Spleen (tissue), 11 donors: ENCODE data around the gene DUSP2. TPM values are rescaled to one million over a fixed set of nuclear protein-coding genes. Genes with fewer than 3 reads are reported as not detected.

Source experiments
- DNase-seq: peaks from one replicate; pipeline ENCODE4 v3.0.0-alpha.2; 2020
- H3K27ac ChIP-seq, 8 donors: fragments of 200-600 bp; sonication (generic) in 7 of 8; 1 replicate in 4 of 8; 2 replicates in 4 of 8; pipeline versions ENCODE4 v1.5.0 to v1.8.0; 2016 to 2021; ENCODE audit warnings: inconsistent platforms in 4 of 8, mild to moderate bottlenecking in 4 of 8, moderate library complexity in 1 of 8
- H3K27me3 ChIP-seq, 7 donors: fragments of 200-600 bp; sonication (generic) in 6 of 7; replicated peaks in 1 of 7; 1 replicate in 4 of 7; 2 replicates in 3 of 7; pipeline versions ENCODE4 v1.5.0 to v1.8.0; 2016 to 2021; ENCODE audit warnings: inconsistent platforms in 3 of 7, mild to moderate bottlenecking in 1 of 7
- H3K36me3 ChIP-seq, 6 donors: fragments of 200-600 bp; sonication (generic) in 5 of 6; 1 replicate in 4 of 6; 2 replicates in 2 of 6; pipeline versions ENCODE4 v1.5.0 to v1.8.0; 2016 to 2021; ENCODE audit warnings: inconsistent platforms in 2 of 6
- H3K4me1 ChIP-seq, 6 donors: fragments of 200-600 bp; sonication (generic) in 5 of 6; 1 replicate in 3 of 6; 2 replicates in 3 of 6; pipeline versions ENCODE4 v1.5.0 to v1.8.0; 2016 to 2021; ENCODE audit warnings: inconsistent platforms in 3 of 6
- H3K4me3 ChIP-seq, 8 donors: fragments of 200-600 bp; sonication (generic) in 7 of 8; 1 replicate in 4 of 8; 2 replicates in 4 of 8; pipeline versions ENCODE4 v1.5.0 to v1.8.0; 2016 to 2021; ENCODE audit warnings: inconsistent platforms in 4 of 8, mild to moderate bottlenecking in 4 of 8, moderate library complexity in 2 of 8
- H3K9me3 ChIP-seq, 8 donors: fragments of 200-600 bp; sonication (generic) in 7 of 8; 1 replicate in 4 of 8; 2 replicates in 4 of 8; pipeline versions ENCODE4 v1.5.0 to v1.8.0; 2016 to 2021; ENCODE audit warnings: inconsistent platforms in 4 of 8
- POLR2A ChIP-seq, 3 donors: fragments of 450-650 bp; IDR thresholded peaks; one replicate each; pipeline ENCODE4 v1.5.1; 2017; ENCODE audit warnings: antibody characterized with exemption in 3 of 3, mild to moderate bottlenecking in 1 of 3
- POLR2AphosphoS5 ChIP-seq, 3 donors: sonication (generic); formaldehyde crosslinking; IDR thresholded peaks; one replicate each; pipeline ENCODE4 v1.5.1; 2017; ENCODE audit warnings: antibody characterized with exemption in 3 of 3
- WGBS, 5 donors: extraction: QIAGEN DNeasy Blood & Tissue Kit in 3 of 5; methylation state at CpG; one replicate each; pipeline versions ENCODE4 v1.1.5 to v1.1.7; 2013 to 2018; 5-methylcytosine and 5-hydroxymethylcytosine counted together
- intact Hi-C: fragments of 100-400 bp; cut with DNase I; formaldehyde crosslinking; loops from one replicate; pipeline ENCODE4 v1.15.0; 2023; ENCODE audit warnings: low total_unique reads
- polyA plus RNA-seq, 3 donors: library from polyadenylated mRNA; stranded (reverse); fragments of 200-250 nt; gene quantifications; one replicate each; pipeline ENCODE4 v1.2.1, GENCODE V29; 2013
- total RNA-seq, 7 donors: library from RNA; depleted of rRNA in 3 of 7; stranded (reverse); fragments of >200 nt in 3 of 7; fragmentation: NEBNext Ultra II Directional in 4 of 7; extraction: Animal tissue kit (Norgen Biotek cat#: 25700) in 4 of 7; gene quantifications; one replicate each; pipeline versions ENCODE4 v1.1.0 to v1.2.1, GENCODE V29; 2016 to 2021
- TF ChIP-seq, protein P1 (sequence below), 11 experiments: fragments of 200-600 bp in 7 of 11; fragments of 450-650 bp in 4 of 11; sonication (generic) in 4 of 11; IDR thresholded peaks in 8 of 11; conservative IDR thresholded peaks in 3 of 11; 1 replicate in 7 of 11; 2 replicates in 4 of 11; pipeline versions ENCODE4 v1.4.0 to v1.8.0; 2016 to 2021; ENCODE audit warnings: antibody characterized with exemption in 11 of 11, inconsistent platforms in 4 of 11, mild to moderate bottlenecking in 1 of 11
- donor health status: healthy with polysubstance abuse.
- donor health status: DM: no; HTN: no; CAD: no; lungs with moderate emphysema.
- donor health status: DM: no; HTN: no; CAD: no.
- donor health status: Bipolar disorder and iron deficiency.
- donor health status: healthy.
- donor health status: DM: no; HTN: no; CAD: no.
- donor health status: DM: yes; HTN: yes; CAD: no.

The DUSP2 gene
- total and polyA plus RNA-seq, 10 donors: 24.2 to 88.0 (median 46.3) TPM

DNA sequence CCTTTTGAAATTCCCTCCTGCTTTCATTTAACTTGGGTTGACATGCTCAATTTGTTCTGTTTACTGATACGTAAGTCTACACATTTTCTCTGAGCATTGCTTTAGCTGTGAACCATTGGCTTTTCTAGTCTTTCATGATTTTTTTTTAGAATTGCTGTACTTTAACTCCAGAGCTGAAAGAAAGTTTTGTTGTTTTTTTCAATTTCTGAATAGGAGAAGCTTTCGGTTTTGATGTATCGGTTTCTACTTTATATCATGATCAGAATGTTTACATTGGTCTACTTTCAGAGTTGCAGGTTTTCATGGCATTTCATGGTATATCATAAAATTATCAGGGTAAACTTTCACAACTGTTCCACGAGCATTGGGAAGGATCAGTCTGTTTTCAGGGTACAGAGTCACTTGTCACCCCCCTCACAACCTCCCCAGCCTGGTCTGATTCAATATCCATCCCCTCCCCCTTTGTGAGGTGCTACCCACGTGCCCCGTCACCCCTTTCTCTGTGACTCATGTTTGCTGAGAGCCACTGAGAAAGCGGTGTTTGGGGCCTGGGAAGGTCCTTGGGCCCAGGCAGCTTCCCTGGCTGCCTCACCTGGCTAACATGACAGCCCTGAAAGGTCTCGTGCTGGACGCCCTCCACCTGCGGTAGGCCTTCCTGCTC is 14.0 kb downstream of the DUSP2 start:
- Histone ChIP-seq H3K4me3 (no peak overlapping the region), H3K27ac (peak overlapping the region in 2 of 8 donors; percentile 9 to 46), H3K36me3 (peaks cover 0 to 5% (median 0%) of the 10 kb centered on the region in 6 donors), H3K9me3 (no peaks in the 10 kb centered on the region), H3K27me3 (no peaks in the 10 kb centered on the region), H3K4me1 (no peaks in the 10 kb centered on the region)
- TF ChIP-seq POLR2A (IDR thresholded peaks at IDR 0.05) (no peak), POLR2AphosphoS5 (IDR thresholded peaks at IDR 0.05) (no peak)
- TF ChIP-seq, protein P1, sequence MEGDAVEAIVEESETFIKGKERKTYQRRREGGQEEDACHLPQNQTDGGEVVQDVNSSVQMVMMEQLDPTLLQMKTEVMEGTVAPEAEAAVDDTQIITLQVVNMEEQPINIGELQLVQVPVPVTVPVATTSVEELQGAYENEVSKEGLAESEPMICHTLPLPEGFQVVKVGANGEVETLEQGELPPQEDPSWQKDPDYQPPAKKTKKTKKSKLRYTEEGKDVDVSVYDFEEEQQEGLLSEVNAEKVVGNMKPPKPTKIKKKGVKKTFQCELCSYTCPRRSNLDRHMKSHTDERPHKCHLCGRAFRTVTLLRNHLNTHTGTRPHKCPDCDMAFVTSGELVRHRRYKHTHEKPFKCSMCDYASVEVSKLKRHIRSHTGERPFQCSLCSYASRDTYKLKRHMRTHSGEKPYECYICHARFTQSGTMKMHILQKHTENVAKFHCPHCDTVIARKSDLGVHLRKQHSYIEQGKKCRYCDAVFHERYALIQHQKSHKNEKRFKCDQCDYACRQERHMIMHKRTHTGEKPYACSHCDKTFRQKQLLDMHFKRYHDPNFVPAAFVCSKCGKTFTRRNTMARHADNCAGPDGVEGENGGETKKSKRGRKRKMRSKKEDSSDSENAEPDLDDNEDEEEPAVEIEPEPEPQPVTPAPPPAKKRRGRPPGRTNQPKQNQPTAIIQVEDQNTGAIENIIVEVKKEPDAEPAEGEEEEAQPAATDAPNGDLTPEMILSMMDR (IDR thresholded peaks at IDR 0.05 in 8 of 11, conservative IDR thresholded peaks at IDR 0.05 in 3 of 11): no peak
- intact Hi-C loops: no loop called here
- DNase-seq: no peak
- 83 to 89% (median 85%) methylated on average over 10 of the region's 10 CpGs for WGBS, 5 donors

DNA sequence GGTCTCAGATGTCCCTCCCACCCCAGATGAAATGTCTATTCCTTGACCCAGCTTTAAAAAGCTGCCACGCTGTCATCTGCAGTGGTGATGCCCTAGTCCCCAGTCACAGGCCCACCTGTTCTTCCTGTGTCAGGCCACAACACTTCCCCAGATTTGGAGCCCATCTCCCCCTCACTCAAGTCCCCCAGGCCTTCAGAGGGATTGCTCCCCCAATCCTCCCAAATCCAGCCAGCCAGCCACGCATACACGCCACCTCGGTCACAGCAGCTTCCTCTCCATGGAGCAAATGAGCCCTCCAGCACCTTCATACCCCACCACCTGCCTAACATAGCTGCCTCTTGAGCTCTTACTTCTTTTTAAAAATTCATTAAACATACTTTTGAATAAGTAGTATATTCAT is 14.8 kb downstream of the DUSP2 start:
- 79 to 91% (median 90%) methylated on average over 4 of the region's 4 CpGs for WGBS, 5 donors
- H3K4me1 ChIP-seq: no peaks in the 10 kb centered on the region
- no peak overlapping the region for H3K4me3 ChIP-seq
- TF ChIP-seq, protein P1 (IDR thresholded peaks at IDR 0.05 in 8 of 11, conservative IDR thresholded peaks at IDR 0.05 in 3 of 11): no peak
- no peak for TF ChIP-seq POLR2AphosphoS5 (IDR thresholded peaks at IDR 0.05)
- TF ChIP-seq POLR2A (IDR thresholded peaks at IDR 0.05): no peak
- DNase-seq: no peak
- intact Hi-C loops: no loop called here
- H3K27ac ChIP-seq: peak overlapping the region in 2 of 8 donors; percentile 30 to 46
- no peaks in the 10 kb centered on the region for H3K27me3 ChIP-seq
- H3K9me3 ChIP-seq: no peaks in the 10 kb centered on the region
- H3K36me3 ChIP-seq: peaks cover 0 to 5% (median 0%) of the 10 kb centered on the region in 6 donors

DNA sequence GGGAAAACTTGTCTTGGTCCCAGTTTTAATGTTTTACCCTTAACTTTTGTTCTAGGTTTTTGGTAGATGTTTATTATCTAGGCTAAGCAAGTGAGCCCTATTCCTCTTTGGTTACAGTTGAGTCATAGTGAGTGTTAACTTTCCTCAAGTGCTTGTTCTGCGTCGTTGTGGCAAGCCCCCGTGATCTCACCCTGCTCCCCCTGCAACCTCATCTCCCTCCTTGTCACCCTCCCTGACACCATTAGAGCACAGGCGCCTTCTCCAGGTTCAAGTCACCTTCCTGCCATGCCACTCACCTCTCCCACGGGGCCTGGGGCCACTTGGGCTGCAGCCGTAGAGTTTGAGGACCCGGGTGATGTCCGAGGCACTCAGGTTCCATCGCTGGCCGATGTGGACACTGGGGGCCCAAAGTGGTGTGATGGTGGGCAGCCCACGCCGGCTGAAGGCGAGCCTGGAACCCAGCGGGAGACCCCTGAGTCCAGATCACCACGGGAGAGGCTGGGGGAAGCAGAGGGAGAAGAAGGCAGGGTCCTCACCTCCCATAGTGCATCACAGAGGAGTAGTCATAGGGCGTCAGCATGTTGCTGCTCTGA is 15.6 kb downstream of the DUSP2 start:
- DNase-seq: no peak
- Histone ChIP-seq H3K27me3 (no peaks in the 10 kb centered on the region), H3K36me3 (peaks cover 0 to 5% (median 0%) of the 10 kb centered on the region in 6 donors), H3K4me3 (no peak overlapping the region), H3K9me3 (no peaks in the 10 kb centered on the region), H3K4me1 (no peaks in the 10 kb centered on the region), H3K27ac (peak overlapping the region in 2 of 8 donors; percentile 22 to 46)
- intact Hi-C loops: no loop called here
- TF ChIP-seq POLR2AphosphoS5 (IDR thresholded peaks at IDR 0.05) (no peak), POLR2A (IDR thresholded peaks at IDR 0.05) (no peak)
- TF ChIP-seq, protein P1 (IDR thresholded peaks at IDR 0.05 in 8 of 11, conservative IDR thresholded peaks at IDR 0.05 in 3 of 11): no peak
- WGBS, 5 donors: 80 to 95% (median 88%) methylated on average over 16 of the region's 16 CpGs

DNA sequence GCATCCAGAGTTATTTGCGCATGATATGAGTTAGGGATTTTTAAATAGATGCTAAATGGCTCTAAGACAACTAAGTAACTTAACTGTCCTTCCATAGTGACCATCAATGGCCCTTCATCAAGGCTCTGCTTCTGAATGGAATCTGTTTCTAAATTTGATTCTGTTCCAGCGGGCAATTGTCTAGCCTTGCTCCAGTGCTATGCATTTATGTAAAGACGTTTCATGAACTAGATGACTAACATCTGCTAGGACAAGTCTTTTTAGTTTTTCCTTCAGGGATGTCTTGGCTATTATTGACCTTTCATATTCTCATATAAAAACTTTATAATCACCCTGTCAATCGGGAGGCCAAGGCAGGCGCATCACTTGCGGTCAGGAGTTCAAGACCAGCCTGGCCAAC is 16.8 kb downstream of the DUSP2 start:
- TF ChIP-seq, protein P1 (IDR thresholded peaks at IDR 0.05 in 8 of 11, conservative IDR thresholded peaks at IDR 0.05 in 3 of 11): no peak
- TF ChIP-seq POLR2A (IDR thresholded peaks at IDR 0.05) (no peak), POLR2AphosphoS5 (IDR thresholded peaks at IDR 0.05) (no peak)
- Histone ChIP-seq H3K36me3 (peaks cover 0 to 5% (median 0%) of the 10 kb centered on the region in 6 donors), H3K9me3 (no peaks in the 10 kb centered on the region), H3K27me3 (no peaks in the 10 kb centered on the region), H3K27ac (no peak overlapping the region), H3K4me1 (no peaks in the 10 kb centered on the region), H3K4me3 (no peak overlapping the region)
- WGBS, 5 donors: 81 to 87% (median 86%) methylated on average over 6 of the region's 6 CpGs
- DNase-seq: no peak
- intact Hi-C loops: no loop called here
